ENCODE results near the gene FOXP1. TPM values are rescaled to one million over a fixed set of nuclear protein-coding genes. Genes with fewer than 3 reads are reported as not detected.

The FOXP1 gene
- total and polyA plus RNA-seq, 9 of the 15 experiments (the other 6 are each of a cell fraction or from before 2014, with no cell fraction given): 7.7 to 34.5 (median 13.7) TPM

DNA sequence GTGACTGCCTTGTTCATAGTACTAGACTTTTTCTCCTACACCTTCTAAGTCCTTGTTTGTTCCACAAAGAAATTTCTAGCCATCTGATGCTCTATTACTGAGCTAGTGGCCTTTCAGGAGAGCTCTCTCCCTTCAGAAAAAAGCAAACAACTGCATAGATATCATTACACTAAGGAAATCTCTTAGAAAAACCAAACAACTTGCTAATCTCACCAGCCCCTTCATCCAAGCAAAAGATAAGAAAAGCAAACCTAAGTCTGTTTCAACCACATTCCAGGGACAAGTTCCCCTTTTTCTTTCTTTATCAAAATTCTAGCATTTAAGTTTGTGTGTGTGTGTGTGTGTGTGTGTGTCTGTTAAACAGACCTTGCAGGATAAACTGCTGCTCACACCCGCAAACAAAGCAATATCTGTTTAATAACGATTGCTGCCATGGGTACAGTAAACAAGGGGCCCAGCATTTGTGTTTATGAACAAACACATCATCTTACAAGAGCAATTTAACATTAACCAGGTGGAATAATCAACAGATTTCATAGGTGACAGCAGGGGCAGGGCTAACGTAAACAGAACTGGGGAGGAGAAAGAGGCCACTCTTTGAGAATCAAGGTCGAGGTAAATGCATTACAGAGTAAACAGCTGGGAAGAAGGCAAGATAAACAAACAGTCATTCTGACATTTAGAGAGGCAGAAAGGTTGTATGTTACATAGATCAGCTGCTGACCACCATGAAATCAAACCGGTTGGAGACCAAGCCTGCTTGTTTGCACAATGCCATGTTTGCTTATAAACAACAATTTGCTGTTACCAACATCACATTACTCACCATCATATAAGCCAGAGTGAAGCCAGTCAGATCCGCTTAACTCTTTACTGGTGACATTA lies 375.1 kb downstream of the FOXP1 start (continued):
- TF ChIP-seq, protein P1, sequence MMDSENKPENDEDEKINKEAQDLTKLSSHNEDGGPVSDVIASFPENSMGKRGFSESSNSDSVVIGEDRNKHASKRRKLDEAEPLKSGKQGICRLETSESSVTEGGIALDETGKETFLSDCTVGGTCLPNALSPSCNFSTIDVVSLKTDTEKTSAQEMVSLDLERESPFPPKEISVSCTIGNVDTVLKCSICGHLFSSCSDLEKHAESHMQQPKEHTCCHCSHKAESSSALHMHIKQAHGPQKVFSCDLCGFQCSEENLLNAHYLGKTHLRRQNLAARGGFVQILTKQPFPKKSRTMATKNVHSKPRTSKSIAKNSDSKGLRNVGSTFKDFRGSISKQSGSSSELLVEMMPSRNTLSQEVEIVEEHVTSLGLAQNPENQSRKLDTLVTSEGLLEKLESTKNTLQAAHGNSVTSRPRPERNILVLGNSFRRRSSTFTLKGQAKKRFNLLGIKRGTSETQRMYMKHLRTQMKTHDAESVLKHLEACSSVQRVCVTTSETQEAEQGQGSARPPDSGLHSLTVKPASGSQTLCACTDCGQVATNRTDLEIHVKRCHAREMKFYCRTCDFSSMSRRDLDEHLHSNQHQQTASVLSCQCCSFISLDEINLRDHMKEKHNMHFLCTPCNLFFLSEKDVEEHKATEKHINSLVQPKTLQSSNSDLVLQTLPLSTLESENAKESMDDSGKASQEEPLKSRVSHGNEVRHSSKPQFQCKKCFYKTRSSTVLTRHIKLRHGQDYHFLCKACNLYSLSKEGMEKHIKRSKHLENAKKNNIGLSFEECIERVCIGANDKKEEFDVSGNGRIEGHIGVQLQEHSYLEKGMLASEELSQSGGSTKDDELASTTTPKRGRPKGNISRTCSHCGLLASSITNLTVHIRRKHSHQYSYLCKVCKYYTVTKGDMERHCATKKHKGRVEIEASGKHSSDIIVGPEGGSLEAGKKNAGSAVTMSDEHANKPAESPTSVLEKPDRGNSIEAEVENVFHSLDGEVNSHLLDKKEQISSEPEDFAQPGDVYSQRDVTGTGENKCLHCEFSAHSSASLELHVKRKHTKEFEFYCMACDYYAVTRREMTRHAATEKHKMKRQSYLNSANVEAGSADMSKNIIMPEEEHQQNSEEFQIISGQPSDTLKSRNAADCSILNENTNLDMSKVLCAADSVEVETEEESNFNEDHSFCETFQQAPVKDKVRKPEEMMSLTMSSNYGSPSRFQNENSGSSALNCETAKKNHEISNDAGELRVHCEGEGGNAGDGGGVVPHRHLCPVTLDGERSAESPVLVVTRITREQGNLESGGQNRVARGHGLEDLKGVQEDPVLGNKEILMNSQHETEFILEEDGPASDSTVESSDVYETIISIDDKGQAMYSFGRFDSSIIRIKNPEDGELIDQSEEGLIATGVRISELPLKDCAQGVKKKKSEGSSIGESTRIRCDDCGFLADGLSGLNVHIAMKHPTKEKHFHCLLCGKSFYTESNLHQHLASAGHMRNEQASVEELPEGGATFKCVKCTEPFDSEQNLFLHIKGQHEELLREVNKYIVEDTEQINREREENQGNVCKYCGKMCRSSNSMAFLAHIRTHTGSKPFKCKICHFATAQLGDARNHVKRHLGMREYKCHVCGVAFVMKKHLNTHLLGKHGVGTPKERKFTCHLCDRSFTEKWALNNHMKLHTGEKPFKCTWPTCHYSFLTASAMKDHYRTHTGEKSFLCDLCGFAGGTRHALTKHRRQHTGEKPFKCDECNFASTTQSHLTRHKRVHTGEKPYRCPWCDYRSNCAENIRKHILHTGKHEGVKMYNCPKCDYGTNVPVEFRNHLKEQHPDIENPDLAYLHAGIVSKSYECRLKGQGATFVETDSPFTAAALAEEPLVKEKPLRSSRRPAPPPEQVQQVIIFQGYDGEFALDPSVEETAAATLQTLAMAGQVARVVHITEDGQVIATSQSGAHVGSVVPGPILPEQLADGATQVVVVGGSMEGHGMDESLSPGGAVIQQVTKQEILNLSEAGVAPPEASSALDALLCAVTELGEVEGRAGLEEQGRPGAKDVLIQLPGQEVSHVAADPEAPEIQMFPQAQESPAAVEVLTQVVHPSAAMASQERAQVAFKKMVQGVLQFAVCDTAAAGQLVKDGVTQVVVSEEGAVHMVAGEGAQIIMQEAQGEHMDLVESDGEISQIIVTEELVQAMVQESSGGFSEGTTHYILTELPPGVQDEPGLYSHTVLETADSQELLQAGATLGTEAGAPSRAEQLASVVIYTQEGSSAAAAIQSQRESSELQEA (IDR thresholded peaks at IDR 0.05; ENCODE audit: low read depth): no peak
- TF ChIP-seq NCOR1 (IDR thresholded peaks at IDR 0.05) (peak; percentile 87), SMAD2 (IDR thresholded peaks at IDR 0.05; ENCODE audit: low read depth, low read length) (no peak), ZNF347 (CRISPR knock-in tag; IDR thresholded peaks at IDR 0.05; ENCODE audit: low read depth) (no peak), STAT5A (IDR thresholded peaks at IDR 0.05; ENCODE audit: borderline replicate concordance, low read length) (peak; percentile 70), HMG20B (CRISPR knock-in tag; IDR thresholded peaks at IDR 0.05) (no peak), TAF9B (IDR thresholded peaks at IDR 0.05; ENCODE audit: partially characterized antibody) (peak; percentile 29), NR4A1 (CRISPR knock-in tag; IDR thresholded peaks at IDR 0.05) (no peak), NR4A1 (tag; IDR thresholded peaks at IDR 0.05) (no peak), SNRNP70 (optimal IDR thresholded peaks at IDR 0.05; ENCODE audit: low read depth, low read length) (no peak), HNRNPL (IDR thresholded peaks at IDR 0.05; ENCODE audit: low read depth, low read length) (no peak), NCOA6 (IDR thresholded peaks at IDR 0.05) (no peak), NRF1 (conservative IDR thresholded peaks at IDR 0.05 in 1 of 2, IDR thresholded peaks at IDR 0.05 in 1 of 2) (no peak), ZNF121 (CRISPR knock-in tag; conservative IDR thresholded peaks at IDR 0.05) (no peak), HNRNPK (IDR thresholded peaks at IDR 0.05; ENCODE audit: low read depth, low read length, poor library complexity, severe bottlenecking) (no peak), ARNT (IDR thresholded peaks at IDR 0.05) (0 out of 4 replicates have a peak, but pooled peaks of 1 of the 2 experiments have one; percentile 38), ZNF717 (CRISPR knock-in tag; IDR thresholded peaks at IDR 0.05) (no peak)
- TF ChIP-seq, protein P2, sequence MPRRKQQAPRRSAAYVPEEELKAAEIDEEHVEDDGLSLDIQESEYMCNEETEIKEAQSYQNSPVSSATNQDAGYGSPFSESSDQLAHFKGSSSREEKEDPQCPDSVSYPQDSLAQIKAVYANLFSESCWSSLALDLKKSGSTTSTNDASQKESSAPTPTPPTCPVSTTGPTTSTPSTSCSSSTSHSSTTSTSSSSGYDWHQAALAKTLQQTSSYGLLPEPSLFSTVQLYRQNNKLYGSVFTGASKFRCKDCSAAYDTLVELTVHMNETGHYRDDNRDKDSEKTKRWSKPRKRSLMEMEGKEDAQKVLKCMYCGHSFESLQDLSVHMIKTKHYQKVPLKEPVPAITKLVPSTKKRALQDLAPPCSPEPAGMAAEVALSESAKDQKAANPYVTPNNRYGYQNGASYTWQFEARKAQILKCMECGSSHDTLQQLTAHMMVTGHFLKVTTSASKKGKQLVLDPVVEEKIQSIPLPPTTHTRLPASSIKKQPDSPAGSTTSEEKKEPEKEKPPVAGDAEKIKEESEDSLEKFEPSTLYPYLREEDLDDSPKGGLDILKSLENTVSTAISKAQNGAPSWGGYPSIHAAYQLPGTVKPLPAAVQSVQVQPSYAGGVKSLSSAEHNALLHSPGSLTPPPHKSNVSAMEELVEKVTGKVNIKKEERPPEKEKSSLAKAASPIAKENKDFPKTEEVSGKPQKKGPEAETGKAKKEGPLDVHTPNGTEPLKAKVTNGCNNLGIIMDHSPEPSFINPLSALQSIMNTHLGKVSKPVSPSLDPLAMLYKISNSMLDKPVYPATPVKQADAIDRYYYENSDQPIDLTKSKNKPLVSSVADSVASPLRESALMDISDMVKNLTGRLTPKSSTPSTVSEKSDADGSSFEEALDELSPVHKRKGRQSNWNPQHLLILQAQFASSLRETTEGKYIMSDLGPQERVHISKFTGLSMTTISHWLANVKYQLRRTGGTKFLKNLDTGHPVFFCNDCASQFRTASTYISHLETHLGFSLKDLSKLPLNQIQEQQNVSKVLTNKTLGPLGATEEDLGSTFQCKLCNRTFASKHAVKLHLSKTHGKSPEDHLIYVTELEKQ (CRISPR knock-in tag; IDR thresholded peaks at IDR 0.05): no peak
